ENCODE results near the gene NR1H2.

NR1H2 gene

DNA sequence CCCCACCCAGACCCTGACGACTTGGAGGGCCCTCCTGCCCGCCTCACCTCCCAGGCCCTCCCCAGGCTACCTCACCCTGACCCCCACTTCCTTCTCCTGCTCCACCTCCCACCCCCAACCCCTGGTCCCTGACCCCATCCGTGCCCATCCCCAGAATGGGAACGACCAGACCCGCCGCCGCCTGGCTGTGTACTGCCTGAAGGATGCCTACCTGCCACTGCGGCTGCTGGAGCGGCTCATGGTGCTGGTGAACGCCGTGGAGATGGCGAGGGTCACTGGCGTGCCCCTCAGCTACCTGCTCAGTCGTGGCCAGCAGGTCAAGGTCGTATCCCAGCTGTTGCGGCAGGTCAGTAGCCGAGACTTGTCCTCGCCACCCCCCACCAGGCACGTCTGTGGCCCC is 30.6 kb downstream of the NR1H2 start:
- no peak for DNase-seq

- DNase-seq: no peak
Observed at GRCh38 chr19:50409347-50409746, 33.1 kb downstream of the NR1H2 start.

DNA sequence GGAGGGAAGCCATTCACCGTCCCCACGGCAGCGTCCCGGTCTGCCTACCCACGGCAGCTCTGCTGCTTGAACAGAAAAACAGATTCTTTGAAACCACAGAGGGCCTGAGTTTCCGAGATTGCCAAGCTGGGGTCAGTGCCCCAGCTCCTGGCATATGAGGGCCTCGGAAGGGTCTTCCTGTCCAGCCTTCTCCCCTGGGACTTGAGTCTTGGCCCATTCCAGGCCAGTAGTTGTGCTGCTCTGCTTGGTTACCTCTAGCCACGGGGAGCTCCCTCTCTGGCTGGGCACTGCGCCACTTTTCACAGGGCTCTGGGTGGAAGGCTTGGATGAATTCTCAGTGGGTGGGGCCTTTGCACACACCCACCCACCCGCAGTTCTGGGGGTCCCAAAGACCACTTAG is 33.9 kb downstream of the NR1H2 start:
- no peak for DNase-seq

DNA sequence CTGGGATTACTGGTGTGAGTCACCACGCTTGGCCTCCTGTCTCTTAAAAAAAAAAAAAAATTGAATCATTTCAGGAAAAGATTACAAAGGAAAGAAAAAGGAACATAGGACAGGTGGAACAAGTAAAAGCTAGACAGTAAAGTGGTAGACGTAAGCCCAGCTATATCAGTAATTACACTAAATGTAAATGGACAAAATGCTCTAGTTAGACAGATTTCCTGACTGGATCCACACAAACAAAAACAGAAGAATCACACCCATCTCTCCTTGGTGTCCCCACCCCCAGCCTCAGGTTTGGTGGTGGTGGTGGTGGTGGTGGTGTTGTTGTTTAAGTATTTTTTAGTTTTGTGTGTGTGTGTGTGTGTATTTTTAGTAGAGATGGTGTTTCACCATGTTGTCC is 36.2 kb downstream of the NR1H2 start:
- no peak for DNase-seq

- no peak for DNase-seq
Observed at GRCh38 chr19:50413096-50413495, 36.8 kb downstream of the NR1H2 start.

- DNase-seq: no peak
Observed at GRCh38 chr19:50413531-50413930, 37.3 kb downstream of the NR1H2 start.

GRCh38 chr19:50414864-50415660 is 38.8 kb downstream of the NR1H2 start:
- peak; percentile 79 for DNase-seq

- DNase-seq: no peak
Observed at GRCh38 chr19:50415661-50416033, 39.4 kb downstream of the NR1H2 start.

DNA sequence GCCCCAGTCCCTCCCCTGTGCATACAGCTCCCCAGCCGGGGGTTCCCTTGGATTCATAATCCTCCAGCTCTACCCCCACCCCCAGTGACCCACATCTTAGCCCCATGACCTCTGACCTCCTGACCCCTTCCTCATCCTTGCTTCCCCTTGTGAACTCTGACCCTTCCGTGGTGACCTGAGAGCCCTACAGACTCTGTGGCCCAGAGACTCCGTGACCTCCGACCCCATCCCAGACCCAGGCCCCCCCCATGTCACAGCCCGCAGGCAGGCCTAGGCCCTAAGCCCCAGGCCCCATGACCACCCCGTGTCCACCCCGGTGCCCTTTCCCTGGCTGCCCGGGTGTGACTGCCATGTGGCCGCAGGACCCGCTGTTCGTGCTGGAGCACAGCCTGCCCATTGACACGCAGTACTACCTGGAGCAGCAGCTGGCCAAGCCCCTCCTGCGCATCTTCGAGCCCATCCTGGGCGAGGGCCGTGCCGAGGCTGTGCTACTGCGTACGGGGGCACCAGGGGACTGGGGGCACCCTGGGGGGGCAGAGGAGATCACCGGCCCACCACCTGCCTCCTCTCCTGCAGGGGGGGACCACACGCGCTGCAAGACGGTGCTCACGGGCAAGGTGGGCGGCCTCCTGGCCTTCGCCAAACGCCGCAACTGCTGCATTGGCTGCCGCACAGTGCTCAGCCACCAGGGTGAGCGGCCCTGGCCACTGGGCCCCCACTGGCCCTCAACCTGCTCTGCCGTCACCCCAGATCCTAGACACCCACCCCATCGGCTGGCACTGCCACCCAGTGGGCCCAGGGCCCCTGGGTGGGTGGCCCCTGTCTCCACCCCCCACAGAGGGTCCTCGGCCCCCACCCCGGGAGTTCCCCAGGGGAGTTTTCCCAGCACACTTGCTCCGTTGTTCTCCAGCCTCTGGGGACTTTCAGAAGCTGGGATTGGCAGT is 40.0 kb downstream of the NR1H2 start:
- no peak for DNase-seq

GRCh38 chr19:50417111-50418081 is 41.1 kb downstream of the NR1H2 start:
- no peak for DNase-seq

DNA sequence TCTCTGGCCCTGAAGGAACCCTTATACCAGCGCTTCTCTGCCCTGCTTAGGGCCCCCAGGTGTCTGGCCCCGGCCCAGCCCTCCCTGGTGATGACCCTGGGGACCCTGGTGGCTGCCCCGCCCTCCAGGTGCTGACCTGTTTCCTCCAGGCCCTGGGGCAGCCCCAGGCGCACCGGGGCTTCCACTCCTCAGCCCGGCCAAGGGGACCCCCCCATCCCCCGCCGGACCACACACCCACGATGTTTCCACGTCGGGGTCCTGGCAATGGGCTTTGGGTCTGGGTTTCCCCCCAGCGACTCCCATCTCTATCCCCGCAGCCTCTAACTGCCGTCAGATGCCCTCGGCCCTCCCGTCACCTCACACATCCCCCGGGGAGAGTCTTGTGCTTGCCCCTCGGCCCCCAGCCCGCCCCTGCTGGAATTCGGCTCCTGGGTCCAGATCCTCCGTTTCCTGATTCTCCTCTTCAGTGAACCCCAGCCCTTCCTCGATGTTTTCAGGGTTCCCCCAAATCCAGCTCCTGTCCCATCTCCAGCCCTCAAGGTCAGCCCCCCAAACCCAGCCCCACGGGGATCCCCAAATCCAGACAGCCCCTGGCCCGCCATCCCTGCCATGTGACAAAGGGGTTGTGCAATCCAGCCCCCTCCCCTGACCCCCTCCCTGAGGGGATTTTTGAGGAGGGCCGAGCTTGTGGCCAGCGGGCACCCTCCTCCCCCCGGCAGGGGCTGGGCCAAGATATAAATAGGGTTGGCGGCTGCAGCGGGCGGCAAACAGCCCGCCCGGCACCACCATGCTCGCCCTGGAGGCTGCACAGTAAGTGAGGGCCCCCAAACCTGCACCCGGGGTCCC is 42.1 kb downstream of the NR1H2 start, which contains the start of gene SPIB:
TSS of gene SPIB (plus strand) at position 763 of the 846 bp plus-strand sequence. CDS start at position 788, 25 bp downstream.
- no peak for DNase-seq

DNA sequence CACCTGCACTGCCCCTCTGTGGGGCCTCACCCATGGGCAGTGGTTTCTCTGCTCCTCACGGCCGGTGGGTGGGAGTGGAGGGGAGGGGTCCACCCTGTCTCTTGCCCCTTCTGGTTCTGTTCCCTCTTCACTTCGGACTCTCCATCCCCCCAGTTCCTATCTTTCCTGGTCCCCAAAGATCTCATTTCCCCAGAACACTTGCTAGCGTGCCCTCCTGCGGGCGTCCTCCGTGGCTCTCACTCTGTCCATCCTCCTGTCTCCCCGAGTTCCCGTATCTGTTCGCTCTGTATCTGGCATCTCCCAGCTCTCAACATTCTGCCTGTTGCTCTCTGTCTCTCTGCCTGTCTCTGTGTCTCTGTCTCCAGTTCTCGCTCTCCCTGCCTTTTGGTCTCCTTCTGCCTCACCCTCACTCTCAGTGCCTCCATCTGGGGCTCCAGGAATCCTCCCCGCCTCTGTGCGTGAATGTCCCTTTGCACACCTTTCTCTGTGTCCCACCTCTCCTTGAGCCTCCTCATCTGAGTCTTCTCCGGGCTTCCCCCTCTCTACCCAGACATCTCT is 42.8 kb downstream of the NR1H2 start:
- DNase-seq: no peak

DNA sequence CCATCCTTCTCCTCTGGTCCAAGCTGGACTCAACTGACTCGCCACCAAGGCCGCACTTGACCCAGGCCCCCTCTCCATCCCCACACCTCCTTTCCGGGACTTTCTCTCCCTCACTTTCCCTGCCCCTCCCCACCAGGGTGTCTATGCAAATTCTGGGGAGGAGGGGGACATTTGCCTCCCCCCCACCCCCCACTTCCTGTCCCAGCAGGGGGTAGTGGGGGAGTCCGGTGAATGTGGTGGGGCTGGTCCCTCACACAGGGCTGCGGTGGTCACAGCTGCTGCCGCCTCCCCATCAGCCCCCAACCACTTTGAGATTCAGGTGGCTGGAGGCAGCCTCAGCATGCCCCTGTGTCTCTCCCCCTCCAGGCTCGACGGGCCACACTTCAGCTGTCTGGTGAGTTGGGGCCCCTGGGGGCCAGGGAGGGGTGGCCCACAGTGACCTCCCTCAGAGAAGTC is 43.4 kb downstream of the NR1H2 start:
- no peak for DNase-seq

- DNase-seq: no peak
Observed at GRCh38 chr19:50420127-50420526, 43.9 kb downstream of the NR1H2 start.

GRCh38 chr19:50420808-50421207 is 44.6 kb downstream of the NR1H2 start:
- no peak for DNase-seq

GRCh38 chr19:50422397-50423278 is 46.4 kb downstream of the NR1H2 start:
- no peak for DNase-seq

DNA sequence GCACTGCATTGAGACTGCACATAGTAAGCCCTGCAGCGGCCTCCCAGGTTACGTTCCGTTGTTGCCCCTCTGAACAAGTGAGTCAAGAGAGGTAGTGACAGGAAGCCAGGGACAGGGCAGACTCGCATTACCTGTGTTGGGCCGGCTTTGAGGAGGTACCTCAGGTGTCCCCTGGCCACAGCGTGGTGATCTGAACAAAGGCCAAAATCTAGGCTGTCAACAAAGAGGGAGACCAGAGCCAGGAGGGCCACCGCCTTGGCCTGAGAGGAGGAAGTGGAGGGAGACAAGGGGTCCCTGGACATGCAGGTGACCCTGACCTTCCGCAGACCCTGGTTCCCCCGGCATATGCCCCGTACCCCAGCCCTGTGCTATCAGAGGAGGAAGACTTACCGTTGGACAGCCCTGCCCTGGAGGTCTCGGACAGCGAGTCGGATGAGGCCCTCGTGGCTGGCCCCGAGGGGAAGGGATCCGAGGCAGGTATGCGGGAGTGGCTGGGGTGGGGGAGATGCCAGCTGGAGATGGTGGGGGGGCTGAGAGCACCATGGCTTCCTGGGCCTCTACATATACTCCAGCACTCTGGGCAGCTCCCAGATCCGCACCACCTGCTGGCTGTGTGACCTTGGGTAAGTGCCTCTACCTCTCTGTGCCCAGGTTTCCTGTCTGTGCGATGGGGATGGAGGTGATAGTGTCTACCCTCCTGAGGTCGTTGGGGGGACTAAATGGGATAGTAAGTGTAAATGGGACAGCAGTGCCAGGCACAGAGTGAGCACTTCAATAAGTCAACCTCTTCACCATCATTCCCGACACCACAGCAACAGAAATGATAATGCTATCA is 47.2 kb downstream of the NR1H2 start:
- DNase-seq: no peak

- DNase-seq: no peak
Observed at GRCh38 chr19:50425581-50425980, 49.3 kb downstream of the NR1H2 start.

- no peak for DNase-seq
Observed at GRCh38 chr19:50427318-50427925, 51.2 kb downstream of the NR1H2 start.

All from right forelimb (tissue), 1 donor.